HG03378 (cell line): ENCODE measurements around the gene LKAAEAR1.
A peak's percentile ranks its signal among the peaks of the same experiment; 100 is the strongest.
"Not testable (repeated sequence)": the region's sequence is repeated elsewhere in the genome, so short reads cannot be mapped to it uniquely, and the experiment has no call there.

Experiments
- ATAC-seq: cut with Tn5 transposase; IDR thresholded peaks from one replicate; pipeline ENCODE4 v1.9.1; 2021; ENCODE audit warnings: mild to moderate bottlenecking, moderate library complexity; ENCODE audit not compliant: unreplicated experiment

LKAAEAR1 gene

GRCh38 chr20:64099880-64100565, 15.8 kb upstream of the LKAAEAR1 start:
- peak; percentile 47 for ATAC-seq

GRCh38 chr20:64099086-64099786, 15.0 kb upstream of the LKAAEAR1 start:
- no peak for ATAC-seq

DNA sequence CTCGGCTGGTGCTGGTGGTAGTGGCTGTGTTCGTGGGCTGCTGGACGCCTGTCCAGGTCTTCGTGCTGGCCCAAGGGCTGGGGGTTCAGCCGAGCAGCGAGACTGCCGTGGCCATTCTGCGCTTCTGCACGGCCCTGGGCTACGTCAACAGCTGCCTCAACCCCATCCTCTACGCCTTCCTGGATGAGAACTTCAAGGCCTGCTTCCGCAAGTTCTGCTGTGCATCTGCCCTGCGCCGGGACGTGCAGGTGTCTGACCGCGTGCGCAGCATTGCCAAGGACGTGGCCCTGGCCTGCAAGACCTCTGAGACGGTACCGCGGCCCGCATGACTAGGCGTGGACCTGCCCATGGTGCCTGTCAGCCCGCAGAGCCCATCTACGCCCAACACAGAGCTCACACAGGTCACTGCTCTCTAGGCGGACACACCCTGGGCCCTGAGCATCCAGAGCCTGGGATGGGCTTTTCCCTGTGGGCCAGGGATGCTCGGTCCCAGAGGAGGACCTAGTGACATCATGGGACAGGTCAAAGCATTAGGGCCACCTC, 14.3 kb upstream of the LKAAEAR1 start:
- no peak for ATAC-seq

DNA sequence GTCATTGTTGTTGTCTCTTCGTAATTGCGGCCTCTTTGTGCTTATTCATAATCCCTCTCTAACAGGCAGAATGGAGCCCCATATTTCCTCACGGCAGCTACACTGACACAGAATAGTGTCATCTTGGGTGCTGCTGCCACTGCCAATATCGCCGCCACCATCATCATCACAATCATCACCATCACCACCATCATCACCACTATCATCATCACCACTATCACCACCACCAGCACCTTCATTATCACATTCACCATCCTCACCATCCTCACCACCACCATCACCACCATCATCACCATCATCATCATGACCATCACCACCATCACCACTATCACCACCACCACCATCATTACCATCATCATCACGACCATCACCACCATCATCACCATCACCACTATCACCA, 12.3 kb upstream of the LKAAEAR1 start:
- no peak for ATAC-seq

DNA sequence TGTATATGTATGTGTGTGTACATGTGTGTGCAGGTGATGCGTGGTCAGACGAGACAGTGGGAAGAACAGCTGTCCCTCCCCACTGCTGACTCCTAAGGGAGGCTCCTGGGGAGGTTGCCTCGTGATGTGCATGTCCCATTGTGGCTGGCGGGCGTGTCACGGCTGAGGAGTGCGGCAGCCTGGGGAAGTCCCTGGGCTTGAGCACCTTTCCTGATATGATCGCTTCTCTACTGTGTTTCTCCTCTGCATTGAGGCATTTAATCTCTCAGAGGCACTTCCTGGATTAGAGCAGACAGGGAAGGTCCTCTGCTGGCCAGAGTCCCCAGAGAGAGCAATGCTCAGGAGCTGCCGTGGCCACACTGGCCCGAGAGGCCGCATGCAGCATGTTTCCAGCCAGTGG, 11.7 kb upstream of the LKAAEAR1 start:
- no peak for ATAC-seq

DNA sequence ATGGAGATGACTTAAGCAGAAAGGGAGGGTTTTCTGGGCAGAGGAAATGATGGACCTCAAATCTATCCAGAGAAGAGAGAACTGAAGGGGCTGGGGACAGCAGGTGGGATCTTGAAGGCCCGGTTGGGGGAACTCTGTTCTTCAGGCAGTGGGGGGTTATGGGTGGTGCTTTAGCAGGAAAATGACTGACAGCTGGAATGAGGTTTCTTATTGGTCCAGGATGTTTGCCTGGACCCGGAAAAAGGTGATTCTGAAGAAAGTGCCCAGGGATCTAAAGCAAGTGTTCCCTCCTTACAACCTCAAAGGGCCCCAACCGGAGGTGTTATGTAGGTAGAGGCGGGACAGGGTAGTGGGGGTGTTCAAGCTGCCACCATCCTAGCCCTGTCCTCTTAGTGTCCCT, 11.3 kb upstream of the LKAAEAR1 start:
- no peak for ATAC-seq

DNA sequence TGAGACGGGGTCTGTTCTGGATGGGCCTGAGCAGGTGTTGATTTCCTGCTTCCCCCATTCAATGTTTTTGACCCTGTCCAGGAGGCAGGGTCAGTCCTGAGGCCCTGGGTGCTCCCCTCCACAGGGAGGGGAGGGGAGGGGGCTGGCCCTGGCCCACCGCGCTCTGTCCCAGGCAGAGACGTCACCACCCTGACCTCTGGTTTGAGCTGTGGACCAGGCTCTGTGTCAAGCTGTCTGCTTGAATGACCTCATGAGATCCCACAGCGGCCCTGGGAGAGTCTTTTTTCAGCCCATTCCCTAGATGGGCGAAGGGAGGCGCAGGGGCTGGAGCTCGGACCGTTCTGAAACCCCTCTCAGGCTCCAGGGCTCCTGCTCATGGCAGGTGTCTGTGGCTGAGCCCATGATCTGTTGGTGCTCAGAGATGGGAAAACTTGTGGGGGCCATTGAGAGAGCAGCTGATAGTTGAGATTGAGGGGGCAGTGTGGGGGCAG, 8.9 kb upstream of the LKAAEAR1 start:
- no peak for ATAC-seq

DNA sequence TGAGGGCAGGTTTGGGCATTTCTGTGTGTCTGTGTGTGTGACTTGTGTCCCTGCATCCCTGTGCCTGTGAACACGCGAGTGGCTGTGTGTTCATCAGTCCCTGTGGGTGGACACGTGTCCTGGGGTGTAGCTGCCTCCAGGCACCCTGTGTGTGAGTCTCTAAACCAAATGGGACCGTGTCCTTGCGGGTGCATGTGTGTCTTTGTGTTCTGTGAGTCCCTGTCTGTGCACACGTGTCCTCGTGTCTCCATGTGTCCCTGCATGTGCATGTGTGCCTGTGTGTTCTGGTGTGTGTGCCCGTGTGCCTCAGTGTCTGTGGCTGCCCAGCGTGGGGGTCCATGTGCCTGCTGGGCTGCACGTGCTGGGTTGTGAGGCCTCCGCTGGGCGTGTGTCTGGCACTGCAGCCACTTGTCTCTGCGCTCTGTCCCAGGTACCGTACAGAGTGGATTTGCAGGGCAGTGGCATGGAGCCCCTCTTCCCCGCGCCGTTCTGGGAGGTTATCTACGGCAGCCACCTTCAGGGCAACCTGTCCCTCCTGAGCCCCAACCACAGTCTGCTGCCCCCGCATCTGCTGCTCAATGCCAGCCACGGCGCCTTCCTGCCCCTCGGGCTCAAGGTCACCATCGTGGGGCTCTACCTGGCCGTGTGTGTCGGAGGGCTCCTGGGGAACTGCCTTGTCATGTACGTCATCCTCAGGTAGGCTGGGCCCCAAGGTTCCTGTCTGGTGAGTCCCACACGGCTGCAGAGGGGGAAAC, 8.2 kb upstream of the LKAAEAR1 start:
- ATAC-seq = no peak

DNA sequence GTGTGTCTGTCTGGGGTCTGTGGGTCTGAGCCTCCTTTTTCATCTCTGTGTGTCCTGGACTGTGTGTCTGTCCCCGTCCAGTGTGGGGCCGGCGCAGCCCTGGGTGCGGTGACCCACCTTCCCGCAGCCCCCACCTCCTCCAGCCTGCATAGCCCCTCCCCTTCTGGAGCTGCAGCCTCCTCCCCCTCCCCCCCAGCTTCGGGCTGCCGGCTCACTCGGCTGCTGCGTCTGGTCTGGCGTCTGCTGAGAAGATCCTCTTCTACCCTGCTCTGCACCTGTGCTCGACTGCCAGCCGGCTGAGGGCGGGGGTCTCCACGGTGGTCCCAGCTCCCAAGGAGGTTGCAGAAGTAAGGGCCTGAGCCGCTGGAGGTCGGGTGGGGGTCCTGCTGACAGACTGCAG, 7.6 kb upstream of the LKAAEAR1 start:
- ATAC-seq = no peak

GRCh38 chr20:64091340-64091739, 7.1 kb upstream of the LKAAEAR1 start:
- ATAC-seq = no peak

GRCh38 chr20:64090165-64090564, 6.0 kb upstream of the LKAAEAR1 start:
- ATAC-seq = no peak

DNA sequence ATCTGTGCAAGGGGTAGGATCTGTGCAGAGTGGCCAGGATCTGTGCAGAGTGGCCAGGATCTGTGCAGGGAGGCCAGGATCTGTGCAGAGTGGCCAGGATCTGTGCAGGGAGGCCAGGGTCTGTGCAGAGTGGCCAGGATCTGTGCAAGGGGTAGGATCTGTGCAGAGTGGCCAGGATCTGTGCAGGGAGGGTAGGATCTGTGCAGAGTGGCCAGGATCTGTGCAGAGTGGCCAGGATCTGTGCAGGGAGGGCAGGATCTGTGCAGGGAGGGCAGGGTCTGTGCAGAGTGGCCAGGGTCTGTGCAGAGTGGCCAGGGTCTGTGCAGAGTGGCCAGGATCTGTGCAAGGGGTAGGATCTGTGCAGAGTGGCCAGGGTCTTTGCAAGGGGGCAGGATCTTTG, 4.4 kb upstream of the LKAAEAR1 start:
- not testable (repeated sequence) for ATAC-seq

DNA sequence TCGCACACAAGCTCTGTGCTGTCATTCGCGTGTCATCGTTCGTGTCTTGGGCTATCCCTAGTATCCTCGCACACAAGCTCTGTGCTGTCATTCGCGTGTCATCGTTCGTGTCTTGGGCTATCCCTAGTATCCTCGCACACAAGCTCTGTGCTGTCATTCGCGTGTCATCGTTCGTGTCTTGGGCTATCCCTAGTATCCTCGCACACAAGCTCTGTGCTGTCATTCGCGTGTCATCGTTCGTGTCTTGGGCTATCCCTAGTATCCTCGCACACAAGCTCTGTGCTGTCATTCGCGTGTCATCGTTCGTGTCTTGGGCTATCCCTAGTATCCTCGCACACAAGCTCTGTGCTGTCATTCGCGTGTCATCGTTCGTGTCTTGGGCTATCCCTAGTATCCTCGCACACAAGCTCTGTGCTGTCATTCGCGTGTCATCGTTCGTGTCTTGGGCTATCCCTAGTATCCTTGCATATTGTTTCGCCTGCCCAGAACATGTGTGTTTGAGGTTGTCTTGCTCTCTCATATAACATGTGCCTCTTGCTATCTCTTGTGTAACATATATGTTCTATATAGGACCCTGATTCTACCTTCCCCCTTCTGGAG, 3.1 kb upstream of the LKAAEAR1 start:
- not testable (repeated sequence) for ATAC-seq

DNA sequence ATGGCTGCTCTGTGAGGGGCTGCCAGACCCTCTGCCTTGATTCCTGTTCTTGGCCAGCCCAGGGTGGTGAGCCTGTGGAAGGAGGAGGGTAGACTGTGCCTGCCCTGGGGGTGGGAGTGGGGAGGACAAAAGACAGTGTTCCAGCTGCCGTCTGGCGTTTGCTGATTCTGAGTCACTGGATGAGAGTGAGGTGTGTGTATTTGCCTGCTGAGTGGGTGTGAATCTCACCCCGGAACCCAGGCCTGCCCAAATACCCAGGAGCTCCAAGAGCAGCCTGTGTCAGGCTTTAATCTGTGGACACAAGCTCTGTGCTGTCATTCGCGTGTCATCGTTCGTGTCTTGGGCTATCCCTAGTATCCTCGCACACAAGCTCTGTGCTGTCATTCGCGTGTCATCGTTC, 2.6 kb upstream of the LKAAEAR1 start:
- ATAC-seq = no peak

- ATAC-seq = no peak
Observed at GRCh38 chr20:64084685-64085152, 521 bp upstream of the LKAAEAR1 start.

DNA sequence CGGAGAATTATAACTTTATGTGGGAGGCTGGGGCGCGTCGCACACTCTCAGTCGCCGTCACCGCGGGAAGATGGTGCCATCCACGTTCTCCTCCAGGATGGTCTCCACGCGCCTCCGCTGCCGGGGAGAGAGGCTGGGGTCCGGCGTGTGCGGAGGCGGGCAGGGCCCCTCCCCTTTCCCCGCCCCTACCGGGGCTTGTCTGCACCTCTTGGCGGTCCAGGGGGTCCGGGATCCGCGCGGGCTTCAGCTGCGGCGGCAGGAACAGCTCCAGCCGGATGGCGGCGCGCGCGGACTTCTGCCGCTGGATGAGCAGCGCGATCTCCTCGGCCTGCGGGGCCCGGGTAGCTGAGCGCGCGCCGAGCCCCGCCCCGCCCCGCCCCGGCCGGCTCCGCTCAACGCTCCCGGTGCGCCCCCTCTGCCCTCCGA, 807 bp downstream of the LKAAEAR1 start:
- ATAC-seq = no peak

DNA sequence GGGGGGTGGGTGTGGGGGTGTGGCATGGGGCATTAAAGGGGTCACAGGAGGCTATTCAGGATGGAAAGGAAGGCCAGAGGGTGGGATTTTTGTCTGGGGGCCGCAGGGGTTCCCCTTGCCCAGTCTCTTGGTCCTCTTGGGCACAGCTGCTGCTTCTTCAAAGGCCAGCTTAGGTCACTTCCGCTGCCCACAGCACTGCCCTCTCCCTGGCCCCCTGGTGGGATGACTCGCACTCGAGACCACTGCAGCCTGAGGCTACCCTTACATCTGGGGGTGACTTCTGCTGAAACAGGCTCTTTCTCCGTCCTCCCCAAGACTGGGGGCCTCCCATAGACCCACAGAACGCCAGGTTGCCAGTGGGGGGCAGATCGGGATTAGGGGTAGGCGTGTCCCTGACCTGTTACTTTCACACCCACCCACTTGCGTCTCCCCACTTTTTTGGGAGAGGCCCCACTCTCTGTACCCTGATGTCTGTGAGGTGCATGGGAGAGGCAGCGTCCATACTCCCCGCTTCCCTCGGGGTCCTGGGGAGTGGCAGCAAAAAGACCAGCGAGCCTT, 1.3 kb downstream of the LKAAEAR1 start:
- ATAC-seq = no peak

GRCh38 chr20:64082126-64082731, 2.0 kb downstream of the LKAAEAR1 start:
- ATAC-seq = no peak

- ATAC-seq = no peak
Observed at GRCh38 chr20:64081624-64081964, 2.6 kb downstream of the LKAAEAR1 start.
